WTC11 (cell line): ENCODE measurements around the gene BRCC3. TPM values are rescaled to one million over a fixed set of nuclear protein-coding genes. Genes with fewer than 3 reads are reported as not detected.

ENCODE experiments used
- ATAC-seq: fragments of 200-7000 bp; cut with Tn5 transposase; 2 replicates; pipeline ENCODE4 v1.10.0; 2021; ENCODE audit warnings: mild to moderate bottlenecking, moderate library complexity
- CTCF ChIA-PET: fragments of 300-600 bp; sonication (Branson Sonifier 250); formaldehyde crosslinking; loops from one replicate; lab custom pipeline; 2021; ENCODE audit warnings: antibody characterized with exemption; lab: Charles Lee
- POLR2A ChIA-PET: fragments of 350-600 bp; sonication (Branson Sonifier 250); formaldehyde crosslinking; loops from one replicate; lab custom pipeline; 2021; ENCODE audit warnings: antibody characterized with exemption; lab: Charles Lee
- DNase-seq: peaks from one replicate; pipeline ENCODE4 v3.0.0; 2021; ENCODE audit warnings: low spot score
- H3K27ac Mint-ChIP-seq: 2 replicates; pipeline ENCODE4 v1.8.0; 2021; ENCODE audit warnings: mixed read lengths
- H3K27me3 Mint-ChIP-seq: 2 replicates; pipeline ENCODE4 v1.8.0; 2021; ENCODE audit warnings: low read depth, mild to moderate bottlenecking, moderate library complexity, mixed read lengths
- H3K36me3 Mint-ChIP-seq: 2 replicates; pipeline ENCODE4 v1.8.0; 2021; ENCODE audit warnings: mixed read lengths
- H3K4me1 Mint-ChIP-seq: 2 replicates; pipeline ENCODE4 v1.8.0; 2022; ENCODE audit warnings: mixed read lengths
- H3K4me3 Mint-ChIP-seq: 2 replicates; pipeline ENCODE4 v1.8.0; 2021; ENCODE audit warnings: mild to moderate bottlenecking, moderate library complexity, mixed read lengths
- H3K9me3 Mint-ChIP-seq: 2 replicates; pipeline ENCODE4 v1.8.0; 2021; ENCODE audit warnings: mixed read lengths
- CREM ChIP-seq: sonication (generic); formaldehyde crosslinking; IDR thresholded peaks from 2 replicates; pipeline ENCODE4 v1.8.1; 2022; ENCODE audit warnings: mild to moderate bottlenecking, missing genetic modification reagents, moderate library complexity
- E2F4 ChIP-seq: sonication (generic); formaldehyde crosslinking; IDR thresholded peaks from 2 replicates; pipeline ENCODE4 v1.8.1; 2022; ENCODE audit warnings: low read depth, mild to moderate bottlenecking, moderate library complexity, missing genetic modification reagents, borderline replicate concordance
- ELF4 ChIP-seq: sonication (generic); formaldehyde crosslinking; IDR thresholded peaks from 2 replicates; pipeline ENCODE4 v1.8.1; 2022; ENCODE audit warnings: low read depth, mild to moderate bottlenecking, moderate library complexity, missing genetic modification reagents
- ESRRA ChIP-seq: sonication (generic); formaldehyde crosslinking; IDR thresholded peaks from 2 replicates; pipeline ENCODE4 v1.8.1; 2022; ENCODE audit warnings: mild to moderate bottlenecking, missing genetic modification reagents, borderline replicate concordance
- GABPB1 ChIP-seq: sonication (generic); formaldehyde crosslinking; IDR thresholded peaks from 2 replicates; pipeline ENCODE4 v1.8.1; 2023; ENCODE audit warnings: mild to moderate bottlenecking, missing genetic modification reagents
- GRHL2 ChIP-seq: fragments of 250-450 bp; sonication (Bioruptor Pico); IDR thresholded peaks from 2 replicates; pipeline ENCODE4 v1.8.0; 2022; ENCODE audit warnings: mild to moderate bottlenecking, moderate library complexity; ENCODE audit not compliant: insufficient replicate concordance, severe bottlenecking
- IRF2 ChIP-seq: sonication (generic); formaldehyde crosslinking; IDR thresholded peaks from 2 replicates; pipeline ENCODE4 v1.8.0; 2022; ENCODE audit warnings: low read depth, missing genetic modification reagents, borderline replicate concordance
- NFATC4 ChIP-seq: fragments of 250-450 bp; sonication (Bioruptor Pico); IDR thresholded peaks from 2 replicates; pipeline ENCODE4 v1.9.0; 2021; ENCODE audit warnings: mild to moderate bottlenecking
- NR2C2 ChIP-seq: sonication (generic); formaldehyde crosslinking; IDR thresholded peaks from 2 replicates; pipeline ENCODE4 v1.8.0; 2022; ENCODE audit warnings: mild to moderate bottlenecking, missing genetic modification reagents
- RELA ChIP-seq: sonication (generic); formaldehyde crosslinking; IDR thresholded peaks from 2 replicates; pipeline ENCODE4 v1.8.1; 2022; ENCODE audit warnings: missing genetic modification reagents, mild to moderate bottlenecking, borderline replicate concordance
- RORB ChIP-seq: fragments of 250-450 bp; sonication (Bioruptor Pico); IDR thresholded peaks from 2 replicates; pipeline ENCODE4 v1.9.0; 2021; ENCODE audit warnings: mild to moderate bottlenecking
- TCF7 ChIP-seq: sonication (generic); formaldehyde crosslinking; IDR thresholded peaks from 2 replicates; pipeline ENCODE4 v1.8.0; 2022; ENCODE audit warnings: mild to moderate bottlenecking, low read depth, missing genetic modification reagents, moderate library complexity
- TP53 ChIP-seq: sonication (generic); formaldehyde crosslinking; IDR thresholded peaks from 2 replicates; pipeline ENCODE4 v1.8.1; 2023; ENCODE audit warnings: mild to moderate bottlenecking, missing genetic modification reagents
- ZNF263 ChIP-seq: sonication (generic); formaldehyde crosslinking; IDR thresholded peaks from 2 replicates; pipeline ENCODE4 v1.8.1; 2022; ENCODE audit warnings: low read depth, mild to moderate bottlenecking, moderate library complexity, missing genetic modification reagents
- ZNF317 ChIP-seq: sonication (generic); formaldehyde crosslinking; IDR thresholded peaks from 2 replicates; pipeline ENCODE4 v1.8.1; 2023; ENCODE audit warnings: low read depth, mild to moderate bottlenecking, moderate library complexity, missing genetic modification reagents, borderline replicate concordance
- ZNF416 ChIP-seq: fragments of 250-450 bp; sonication (Bioruptor Pico); IDR thresholded peaks from 2 replicates; pipeline ENCODE4 v1.9.0; 2021; ENCODE audit warnings: mild to moderate bottlenecking, inconsistent platforms
- ZNF512 ChIP-seq: sonication (generic); formaldehyde crosslinking; IDR thresholded peaks from 2 replicates; pipeline ENCODE4 v1.8.1; 2022; ENCODE audit warnings: missing genetic modification reagents, borderline replicate concordance
- ZSCAN18 ChIP-seq: fragments of 250-450 bp; sonication (Bioruptor Pico); IDR thresholded peaks from 2 replicates; pipeline ENCODE4 v2.1.2; 2022; ENCODE audit warnings: mild to moderate bottlenecking, moderate library complexity
- total RNA-seq: library from RNA; stranded (reverse); gene quantifications from 3 replicates; pipeline ENCODE4 v1.2.3, GENCODE V29; 2021
- TF ChIP-seq, protein P1 (sequence below): sonication (generic); formaldehyde crosslinking; IDR thresholded peaks from 2 replicates; pipeline ENCODE4 v1.8.0; 2022; ENCODE audit warnings: mild to moderate bottlenecking, missing genetic modification reagents
- TF ChIP-seq, protein P2 (sequence below): fragments of 250-450 bp; sonication (Bioruptor Pico); conservative IDR thresholded peaks from 2 replicates; pipeline ENCODE4 v1.9.0; 2021; ENCODE audit warnings: mild to moderate bottlenecking
- TF ChIP-seq, protein P3 (sequence below): sonication (generic); formaldehyde crosslinking; IDR thresholded peaks from 2 replicates; pipeline ENCODE4 v1.8.1; 2023; ENCODE audit warnings: mild to moderate bottlenecking, missing genetic modification reagents, moderate library complexity
- TF ChIP-seq, protein P4 (sequence below): sonication (generic); formaldehyde crosslinking; IDR thresholded peaks from 2 replicates; pipeline ENCODE4 v1.8.0; 2022; ENCODE audit warnings: mild to moderate bottlenecking, missing genetic modification reagents
- TF ChIP-seq, protein P5 (sequence below): sonication (generic); formaldehyde crosslinking; IDR thresholded peaks from 2 replicates; pipeline ENCODE4 v1.8.1; 2022; ENCODE audit warnings: mild to moderate bottlenecking, missing genetic modification reagents, moderate library complexity, borderline replicate concordance

Gene BRCC3
- total RNA-seq, 1 experiment from 2014 or later: 19.6 TPM

DNA sequence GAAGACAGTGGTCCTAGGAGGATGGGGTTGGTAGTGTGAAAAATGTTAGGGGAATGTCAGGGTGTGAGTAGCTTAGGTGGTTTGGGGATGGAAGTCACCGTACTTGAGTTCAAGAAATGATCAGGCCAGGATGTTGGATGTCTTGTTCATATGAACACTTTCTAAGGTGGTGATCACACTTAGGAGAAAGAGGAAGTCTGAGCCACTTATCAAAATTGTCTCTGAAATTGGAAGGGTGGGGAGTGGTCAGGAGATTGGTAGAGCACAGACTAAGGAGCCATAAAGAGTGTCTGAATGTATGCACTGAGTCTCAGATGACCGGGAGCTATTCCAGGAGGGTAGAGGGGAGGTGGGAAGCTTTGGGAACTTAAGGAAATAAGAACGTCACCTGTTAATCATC lies 17.7 kb upstream of the BRCC3 start:
- TF ChIP-seq, protein P1, sequence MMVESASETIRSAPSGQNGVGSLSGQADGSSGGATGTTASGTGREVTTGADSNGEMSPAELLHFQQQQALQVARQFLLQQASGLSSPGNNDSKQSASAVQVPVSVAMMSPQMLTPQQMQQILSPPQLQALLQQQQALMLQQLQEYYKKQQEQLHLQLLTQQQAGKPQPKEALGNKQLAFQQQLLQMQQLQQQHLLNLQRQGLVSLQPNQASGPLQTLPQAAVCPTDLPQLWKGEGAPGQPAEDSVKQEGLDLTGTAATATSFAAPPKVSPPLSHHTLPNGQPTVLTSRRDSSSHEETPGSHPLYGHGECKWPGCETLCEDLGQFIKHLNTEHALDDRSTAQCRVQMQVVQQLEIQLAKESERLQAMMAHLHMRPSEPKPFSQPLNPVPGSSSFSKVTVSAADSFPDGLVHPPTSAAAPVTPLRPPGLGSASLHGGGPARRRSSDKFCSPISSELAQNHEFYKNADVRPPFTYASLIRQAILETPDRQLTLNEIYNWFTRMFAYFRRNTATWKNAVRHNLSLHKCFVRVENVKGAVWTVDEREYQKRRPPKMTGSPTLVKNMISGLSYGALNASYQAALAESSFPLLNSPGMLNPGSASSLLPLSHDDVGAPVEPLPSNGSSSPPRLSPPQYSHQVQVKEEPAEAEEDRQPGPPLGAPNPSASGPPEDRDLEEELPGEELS (CRISPR knock-in tag): no peak
- TF ChIP-seq GABPB1 (CRISPR knock-in tag) (no peak), RELA (CRISPR knock-in tag) (no peak), RORB (CRISPR knock-in tag) (no peak), E2F4 (CRISPR knock-in tag) (no peak), IRF2 (CRISPR knock-in tag) (no peak), GRHL2 (CRISPR knock-in tag) (no peak), ZNF263 (CRISPR knock-in tag) (no peak), ESRRA (CRISPR knock-in tag) (no peak), ZNF512 (CRISPR knock-in tag) (no peak), TP53 (no peak), ELF4 (CRISPR knock-in tag) (no peak), TCF7 (CRISPR knock-in tag) (no peak)
- TF ChIP-seq, protein P2, sequence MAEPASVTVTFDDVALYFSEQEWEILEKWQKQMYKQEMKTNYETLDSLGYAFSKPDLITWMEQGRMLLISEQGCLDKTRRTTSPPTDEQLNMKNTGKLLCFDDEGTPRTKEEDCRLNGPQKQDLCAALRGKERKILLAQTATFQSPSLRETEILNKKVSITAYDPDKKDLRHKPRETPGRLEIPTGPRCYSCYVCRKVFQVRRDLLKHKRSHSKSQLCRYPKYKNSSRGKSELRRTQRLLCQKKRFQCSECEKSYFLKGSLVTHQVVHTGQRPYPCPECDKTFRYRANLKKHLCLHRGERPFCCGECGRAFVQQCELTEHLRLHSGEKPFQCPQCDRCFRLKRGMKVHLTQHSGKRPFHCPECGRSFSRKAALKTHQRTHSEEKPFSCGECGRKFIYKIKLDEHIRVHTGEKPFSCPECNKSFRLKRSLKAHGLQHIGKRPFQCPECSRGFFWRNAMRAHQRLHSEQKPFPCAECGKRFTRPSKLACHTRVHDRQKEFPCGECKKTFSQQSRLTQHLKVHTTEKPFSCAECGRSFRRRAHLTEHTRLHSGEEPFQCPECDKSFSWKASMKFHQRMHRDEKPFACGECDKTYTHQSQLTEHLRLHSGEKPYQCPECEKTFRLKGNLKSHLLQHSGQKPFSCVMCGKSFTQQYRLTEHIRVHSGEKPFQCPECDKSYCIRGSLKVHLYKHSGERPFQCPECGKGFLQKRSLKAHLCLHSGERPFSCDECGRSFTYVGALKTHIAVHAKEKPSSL (CRISPR knock-in tag): no peak
- TF ChIP-seq, protein P3, sequence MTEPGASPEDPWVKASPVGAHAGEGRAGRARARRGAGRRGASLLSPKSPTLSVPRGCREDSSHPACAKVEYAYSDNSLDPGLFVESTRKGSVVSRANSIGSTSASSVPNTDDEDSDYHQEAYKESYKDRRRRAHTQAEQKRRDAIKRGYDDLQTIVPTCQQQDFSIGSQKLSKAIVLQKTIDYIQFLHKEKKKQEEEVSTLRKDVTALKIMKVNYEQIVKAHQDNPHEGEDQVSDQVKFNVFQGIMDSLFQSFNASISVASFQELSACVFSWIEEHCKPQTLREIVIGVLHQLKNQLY: no peak
- DNase-seq: no peak

GRCh38 chrX:155054255-155054654 lies 17.1 kb upstream of the BRCC3 start:
- no peaks in the 10 kb centered on the region for H3K27me3 Mint-ChIP-seq
- DNase-seq: no peak
- no peaks in the 10 kb centered on the region for H3K9me3 Mint-ChIP-seq
- peaks cover 3% of the 10 kb centered on the region; the same call in 1 of the 2 replicates for H3K36me3 Mint-ChIP-seq
- POLR2A ChIA-PET: no interaction called here
- no peak overlapping the region for H3K4me3 Mint-ChIP-seq
- CTCF ChIA-PET: no interaction called here
- peaks cover 4% of the 10 kb centered on the region; the same call in 1 of the 2 replicates for H3K4me1 Mint-ChIP-seq
- H3K27ac Mint-ChIP-seq: no peak overlapping the region
- ATAC-seq: no peak
- TF ChIP-seq ZNF416: no peak
- no peak for TF ChIP-seq NR2C2 (CRISPR knock-in tag)
- TF ChIP-seq NFATC4 (CRISPR knock-in tag): no peak
- TF ChIP-seq, protein P4, sequence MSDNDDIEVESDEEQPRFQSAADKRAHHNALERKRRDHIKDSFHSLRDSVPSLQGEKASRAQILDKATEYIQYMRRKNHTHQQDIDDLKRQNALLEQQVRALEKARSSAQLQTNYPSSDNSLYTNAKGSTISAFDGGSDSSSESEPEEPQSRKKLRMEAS: no peak
- TF ChIP-seq, protein P5, sequence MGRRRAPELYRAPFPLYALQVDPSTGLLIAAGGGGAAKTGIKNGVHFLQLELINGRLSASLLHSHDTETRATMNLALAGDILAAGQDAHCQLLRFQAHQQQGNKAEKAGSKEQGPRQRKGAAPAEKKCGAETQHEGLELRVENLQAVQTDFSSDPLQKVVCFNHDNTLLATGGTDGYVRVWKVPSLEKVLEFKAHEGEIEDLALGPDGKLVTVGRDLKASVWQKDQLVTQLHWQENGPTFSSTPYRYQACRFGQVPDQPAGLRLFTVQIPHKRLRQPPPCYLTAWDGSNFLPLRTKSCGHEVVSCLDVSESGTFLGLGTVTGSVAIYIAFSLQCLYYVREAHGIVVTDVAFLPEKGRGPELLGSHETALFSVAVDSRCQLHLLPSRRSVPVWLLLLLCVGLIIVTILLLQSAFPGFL (CRISPR knock-in tag): no peak
- TF ChIP-seq CREM (CRISPR knock-in tag): no peak
- no peak for TF ChIP-seq ZSCAN18 (CRISPR knock-in tag)
- TF ChIP-seq ZNF317 (CRISPR knock-in tag): no peak

More for the DNA sequence above, 17.7 kb upstream of the BRCC3 start:
- H3K4me1 Mint-ChIP-seq: peaks cover 7% of the 10 kb centered on the region
- ATAC-seq: no peak
- H3K4me3 Mint-ChIP-seq: no peak overlapping the region
- H3K36me3 Mint-ChIP-seq: peaks cover 3% of the 10 kb centered on the region; the same call in 1 of the 2 replicates
- no peak overlapping the region for H3K27ac Mint-ChIP-seq
- ChIA-PET CTCF (no interaction called here), POLR2A (no interaction called here)
- no peaks in the 10 kb centered on the region for H3K27me3 Mint-ChIP-seq
- H3K9me3 Mint-ChIP-seq: no peaks in the 10 kb centered on the region
